ENCODE measurements around the gene CHST3. TPM values are rescaled to one million over a fixed set of nuclear protein-coding genes. Genes with fewer than 3 reads are reported as not detected.
"Not testable (repeated sequence)": the region's sequence is repeated elsewhere in the genome, so short reads cannot be mapped to it uniquely, and the experiment has no call there.

The CHST3 gene
- total RNA-seq, 2 donors from 2014 or later = 12.9 to 40.8 TPM

DNA sequence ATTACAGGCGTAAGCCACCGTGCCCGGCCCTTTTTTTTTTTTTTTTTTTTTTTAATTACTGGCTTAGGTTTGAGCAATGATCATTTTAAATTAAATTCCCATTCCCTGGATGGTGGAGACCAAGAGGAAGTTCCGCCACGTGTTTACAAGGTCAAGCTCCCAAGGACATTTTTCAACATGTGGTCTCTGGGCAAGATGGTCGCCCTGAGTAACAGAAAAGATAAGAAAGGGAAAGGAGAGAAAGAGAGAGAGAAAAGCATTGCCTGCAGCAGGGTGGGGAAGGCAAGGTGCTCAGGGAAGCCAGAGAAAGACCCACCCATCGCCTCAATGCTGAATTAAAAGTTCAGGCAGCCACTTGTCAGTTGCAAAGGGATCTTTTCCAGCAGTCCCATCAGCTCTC, 45.2 kb upstream of the CHST3 start:
- Histone ChIP-seq H3K4me1 (ENCODE audit: control insufficient read depth, insufficient read depth, low read length) (no peaks in the 10 kb centered on the region), H3K27me3 (ENCODE audit: control insufficient read depth, insufficient read depth, low read length, poor library complexity, severe bottlenecking) (no peaks in the 10 kb centered on the region), H3K36me3 (ENCODE audit: control insufficient read depth, insufficient read depth, low read length) (no peaks in the 10 kb centered on the region), H3K27ac (ENCODE audit: low read depth, low read length) (no peak overlapping the region), H3K4me3 (ENCODE audit: low read length) (no peak overlapping the region), H3K9ac (ENCODE audit: extremely low read depth, low read length, poor library complexity, severe bottlenecking) (no peak overlapping the region), H3K9me3 (ENCODE audit: control insufficient read depth, low read length) (peaks cover 25% of the 10 kb centered on the region)
- no peak overlapping the region for H3K27ac Mint-ChIP-seq
- no peaks in the 10 kb centered on the region for H3K36me3 Mint-ChIP-seq (ENCODE audit: low read depth)
- H3K27me3 Mint-ChIP-seq (ENCODE audit: insufficient read depth) = peaks cover 2% of the 10 kb centered on the region
- TF ChIP-seq CTCF (conservative IDR thresholded peaks at IDR 0.05) = no peak
- peaks cover 6% of the 10 kb centered on the region for H3K4me1 Mint-ChIP-seq
- H3K9me3 Mint-ChIP-seq = peaks cover 32% of the 10 kb centered on the region
- DNase-seq = no peak
- 90 to 91% methylated on average over 2 to 6 of the region's 7 CpGs for WGBS, 2 experiments (ENCODE audit: insufficient coverage in 1 of 2, insufficient read length in 1 of 2)
- no peak overlapping the region for H3K4me3 Mint-ChIP-seq

- 88 to 94% methylated on average over 5 to 7 of the region's 7 CpGs for WGBS, 2 experiments (ENCODE audit: insufficient coverage in 1 of 2, insufficient read length in 1 of 2)
Observed at GRCh38 chr10:71919956-71920539, 44.1 kb upstream of the CHST3 start.

DNA sequence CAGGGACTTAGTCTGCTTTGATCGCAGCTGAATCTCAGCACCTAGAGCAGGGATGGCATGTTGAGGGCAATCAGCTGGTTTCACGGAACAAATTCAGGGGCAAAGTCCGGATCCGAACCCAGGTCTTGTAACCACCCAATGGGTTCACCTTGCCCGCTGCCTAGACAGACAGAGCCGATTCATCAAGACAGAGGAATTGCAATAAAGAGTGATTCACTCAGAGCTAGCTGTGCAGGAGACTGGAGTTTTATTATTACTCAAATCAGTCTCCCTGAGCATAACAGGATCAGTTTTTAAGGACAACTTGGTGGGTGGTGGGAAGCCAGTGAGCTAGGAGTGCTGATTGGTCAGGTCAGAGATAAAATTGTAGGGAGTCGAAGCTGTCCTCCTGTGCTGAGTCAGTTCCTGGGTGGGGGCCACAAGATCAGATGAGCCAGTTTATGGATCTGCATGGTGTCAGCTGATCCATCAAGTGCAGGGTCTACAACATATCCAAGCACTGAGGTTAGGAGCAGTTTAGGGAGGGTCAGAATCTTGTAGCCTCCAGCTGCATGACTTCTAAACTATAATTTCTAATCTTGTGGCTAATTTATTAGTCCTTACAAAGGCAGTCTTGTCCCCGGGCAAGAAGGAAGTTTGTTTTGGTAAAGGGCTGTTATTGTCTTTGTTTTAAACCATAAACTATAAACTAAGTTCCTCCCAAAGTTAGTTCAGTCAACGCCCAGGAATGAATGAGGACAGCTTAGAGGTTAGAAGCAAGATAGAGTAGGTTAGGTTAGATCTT, 43.5 kb upstream of the CHST3 start:
- H3K27ac Mint-ChIP-seq = no peak overlapping the region
- H3K9me3 Mint-ChIP-seq = peaks cover 27% of the 10 kb centered on the region
- peaks cover 4% of the 10 kb centered on the region for H3K27me3 Mint-ChIP-seq (ENCODE audit: insufficient read depth)
- peaks cover 6% of the 10 kb centered on the region for H3K4me1 Mint-ChIP-seq
- H3K9me3 ChIP-seq (ENCODE audit: control insufficient read depth, low read length) = peaks cover 25% of the 10 kb centered on the region
- no peaks in the 10 kb centered on the region for H3K36me3 ChIP-seq (ENCODE audit: control insufficient read depth, insufficient read depth, low read length)
- H3K4me3 Mint-ChIP-seq = no peak overlapping the region
- no peak overlapping the region for H3K27ac ChIP-seq (ENCODE audit: low read depth, low read length)
- no peak overlapping the region for H3K4me3 ChIP-seq (ENCODE audit: low read length)
- H3K27me3 ChIP-seq (ENCODE audit: control insufficient read depth, insufficient read depth, low read length, poor library complexity, severe bottlenecking) = no peaks in the 10 kb centered on the region
- DNase-seq = no peak
- no peak for TF ChIP-seq CTCF (conservative IDR thresholded peaks at IDR 0.05)
- no peaks in the 10 kb centered on the region for H3K4me1 ChIP-seq (ENCODE audit: control insufficient read depth, insufficient read depth, low read length)
- no peaks in the 10 kb centered on the region for H3K36me3 Mint-ChIP-seq (ENCODE audit: low read depth)
- no peak overlapping the region for H3K9ac ChIP-seq (ENCODE audit: extremely low read depth, low read length, poor library complexity, severe bottlenecking)
- WGBS, 2 experiments (ENCODE audit: insufficient coverage in 1 of 2, insufficient read length in 1 of 2) = 89 to 96% methylated on average over 7 to 9 of the region's 9 CpGs

More at GRCh38 chr10:71919956-71920539, 44.1 kb upstream of the CHST3 start:
- not testable (repeated sequence) for H3K27me3 Mint-ChIP-seq (ENCODE audit: insufficient read depth); H3K9ac ChIP-seq (ENCODE audit: extremely low read depth, low read length, poor library complexity, severe bottlenecking); H3K27ac Mint-ChIP-seq; DNase-seq; H3K36me3 Mint-ChIP-seq (ENCODE audit: low read depth); H3K4me1 ChIP-seq (ENCODE audit: control insufficient read depth, insufficient read depth, low read length); H3K36me3 ChIP-seq (ENCODE audit: control insufficient read depth, insufficient read depth, low read length); H3K27ac ChIP-seq (ENCODE audit: low read depth, low read length); H3K4me3 ChIP-seq (ENCODE audit: low read length); H3K4me3 Mint-ChIP-seq; H3K4me1 Mint-ChIP-seq; H3K27me3 ChIP-seq (ENCODE audit: control insufficient read depth, insufficient read depth, low read length, poor library complexity, severe bottlenecking)
- peaks cover 25% of the 10 kb centered on the region for H3K9me3 ChIP-seq (ENCODE audit: control insufficient read depth, low read length)
- H3K9me3 Mint-ChIP-seq = peaks cover 32% of the 10 kb centered on the region
